ENCODE data around the gene ACOX3.

Gene ACOX3

GRCh38 chr4:8336412-8337075 is 104.0 kb downstream of the ACOX3 start:
- no peak for DNase-seq (ENCODE audit: low spot score)

GRCh38 chr4:8335848-8336247 is 104.7 kb downstream of the ACOX3 start:
- DNase-seq (ENCODE audit: low spot score) = no peak

GRCh38 chr4:8334786-8335460 is 105.6 kb downstream of the ACOX3 start:
- DNase-seq (ENCODE audit: low spot score) = no peak

- no peak for DNase-seq (ENCODE audit: low spot score)
Observed at GRCh38 chr4:8333726-8334460, 106.6 kb downstream of the ACOX3 start.

- no peak for DNase-seq (ENCODE audit: low spot score)
Observed at GRCh38 chr4:8332891-8333331, 107.6 kb downstream of the ACOX3 start.

- DNase-seq (ENCODE audit: low spot score) = no peak
Observed at GRCh38 chr4:8332038-8332857, 108.3 kb downstream of the ACOX3 start.

- DNase-seq (ENCODE audit: low spot score) = no peak
Observed at GRCh38 chr4:8331575-8331955, 109.0 kb downstream of the ACOX3 start.

- DNase-seq (ENCODE audit: low spot score) = no peak
Observed at GRCh38 chr4:8330821-8331574, 109.5 kb downstream of the ACOX3 start.

- no peak for DNase-seq (ENCODE audit: low spot score)
Observed at GRCh38 chr4:8329859-8330761, 110.4 kb downstream of the ACOX3 start.

- no peak for DNase-seq (ENCODE audit: low spot score)
Observed at GRCh38 chr4:8329560-8329858, 111.0 kb downstream of the ACOX3 start.

- no peak for DNase-seq (ENCODE audit: low spot score)
Observed at GRCh38 chr4:8328866-8329559, 111.5 kb downstream of the ACOX3 start.

- DNase-seq (ENCODE audit: low spot score) = no peak
Observed at GRCh38 chr4:8328456-8328855, 112.1 kb downstream of the ACOX3 start.

GRCh38 chr4:8326206-8326605 is 114.3 kb downstream of the ACOX3 start:
- no peak for DNase-seq (ENCODE audit: low spot score)

GRCh38 chr4:8325291-8325973 is 115.1 kb downstream of the ACOX3 start:
- DNase-seq (ENCODE audit: low spot score) = no peak

- DNase-seq (ENCODE audit: low spot score) = no peak
Observed at GRCh38 chr4:8324640-8325239, 115.8 kb downstream of the ACOX3 start.

GRCh38 chr4:8323947-8324555 is 116.5 kb downstream of the ACOX3 start:
- DNase-seq (ENCODE audit: low spot score) = no peak

- DNase-seq (ENCODE audit: low spot score) = no peak
Observed at GRCh38 chr4:8322794-8323704, 117.5 kb downstream of the ACOX3 start.

GRCh38 chr4:8321771-8322170 is 118.8 kb downstream of the ACOX3 start:
- DNase-seq (ENCODE audit: low spot score) = no peak
